ENCODE data around the gene PAX6. TPM values are rescaled to one million over a fixed set of nuclear protein-coding genes. Genes with fewer than 3 reads are reported as not detected.

PAX6 gene
- total and polyA plus RNA-seq, 2 of the 13 experiments (the other 11 are each of a cell fraction or from before 2014, with no cell fraction given) = 0.15 to 1.1 TPM

DNA sequence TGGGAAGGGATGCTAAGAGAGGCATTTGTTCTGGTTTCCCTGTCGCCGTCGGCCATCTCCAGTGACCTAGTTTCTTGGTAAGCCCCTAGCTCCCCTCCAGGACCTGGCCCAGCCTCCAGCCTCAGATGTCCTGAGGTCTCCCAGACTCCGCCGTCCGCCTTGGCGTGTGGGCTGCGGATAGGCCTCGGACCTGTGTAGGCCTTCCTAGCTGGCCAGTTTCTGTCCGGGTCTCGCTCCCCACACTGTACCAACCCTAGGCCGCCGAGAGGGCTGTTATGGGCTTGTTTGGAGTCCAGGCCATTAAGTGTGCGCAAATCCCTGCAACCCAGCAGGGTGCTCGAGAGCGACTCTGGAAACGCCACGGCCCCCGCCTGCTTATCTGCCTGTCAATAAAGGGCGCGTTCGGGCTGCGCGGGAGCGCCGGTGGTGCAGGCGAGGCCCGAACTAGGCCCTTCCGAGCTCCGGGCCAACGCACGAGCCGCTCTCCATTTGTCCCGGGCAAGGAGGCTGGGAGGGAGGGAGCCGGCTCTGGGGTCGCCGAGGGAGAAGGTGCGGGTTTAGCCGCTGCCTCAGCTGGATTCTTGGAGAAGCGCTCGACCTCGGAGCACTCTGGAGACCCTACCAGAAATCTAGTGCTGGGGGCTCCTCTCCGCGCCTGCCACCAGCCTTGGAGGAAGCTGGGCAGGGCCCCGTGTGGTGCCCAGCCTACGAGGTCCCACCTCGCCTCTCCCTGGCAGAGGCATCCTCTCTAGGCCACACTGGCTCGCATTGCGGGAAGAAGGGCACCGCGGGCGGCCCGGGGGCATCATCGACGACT, 8.7 kb upstream of the PAX6 start (continued):
- TF ChIP-seq ZNF883 (CRISPR knock-in tag; IDR thresholded peaks at IDR 0.05; ENCODE audit: not compliant biosample characterization) (no peak), FOXO1 (CRISPR knock-in tag; IDR thresholded peaks at IDR 0.05) (no peak), ZNF800 (CRISPR knock-in tag; IDR thresholded peaks at IDR 0.05) (no peak), ZNF484 (CRISPR knock-in tag; IDR thresholded peaks at IDR 0.05; ENCODE audit: borderline replicate concordance, low read depth) (no peak), PITX1 (CRISPR knock-in tag; IDR thresholded peaks at IDR 0.05) (no peak), KAT8 (CRISPR knock-in tag; IDR thresholded peaks at IDR 0.05) (no peak)
- TF ChIP-seq, protein P1, sequence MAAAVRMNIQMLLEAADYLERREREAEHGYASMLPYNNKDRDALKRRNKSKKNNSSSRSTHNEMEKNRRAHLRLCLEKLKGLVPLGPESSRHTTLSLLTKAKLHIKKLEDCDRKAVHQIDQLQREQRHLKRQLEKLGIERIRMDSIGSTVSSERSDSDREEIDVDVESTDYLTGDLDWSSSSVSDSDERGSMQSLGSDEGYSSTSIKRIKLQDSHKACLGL (CRISPR knock-in tag; IDR thresholded peaks at IDR 0.05) = no peak

DNA sequence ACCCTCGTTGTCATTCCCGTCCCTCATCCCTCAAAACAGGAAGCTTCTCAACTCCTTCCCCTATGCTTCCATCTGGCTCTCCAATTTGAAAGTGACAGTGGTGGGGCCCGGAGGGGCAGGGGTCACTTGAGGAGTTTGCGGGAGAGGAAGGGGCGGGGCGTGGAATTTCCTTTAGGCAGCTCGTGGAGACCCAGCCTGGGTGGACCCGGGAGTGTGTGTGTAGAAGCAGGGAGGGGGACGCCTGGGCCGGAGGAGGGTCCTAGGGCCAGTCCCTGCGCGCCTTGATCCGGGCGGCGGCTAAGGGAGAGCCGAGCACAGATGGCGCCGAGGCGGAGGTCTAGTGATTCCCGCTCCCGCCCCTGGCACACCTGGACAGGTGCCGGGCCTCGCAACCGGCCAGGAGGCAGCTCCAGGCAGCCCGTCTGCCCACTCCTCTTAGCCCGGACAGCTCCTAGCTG, 7.8 kb upstream of the PAX6 start:
- Histone ChIP-seq H3K79me2 (ENCODE audit: insufficient read depth, low read length) (no peaks in the 10 kb centered on the region), H2AFZ (ENCODE audit: low read length) (no peak overlapping the region), H3K9me3 (ENCODE audit: low read length) (no peaks in the 10 kb centered on the region), H3K4me3 (replicated peaks in 1 of 3; ENCODE audit: insufficient read depth in 1 of 3, low read depth in 2 of 3, low read length in 3 of 3) (no peak overlapping the region), H3K27me3 (ENCODE audit: control insufficient read depth in 1 of 2, insufficient read depth in 2 of 2, low read length in 2 of 2) (peaks cover 21 to 90% of the 10 kb centered on the region in 2 experiments), H3K4me1 (ENCODE audit: insufficient read depth, low read length) (peaks cover 28% of the 10 kb centered on the region), H3K27ac (ENCODE audit: extremely low read length, insufficient read depth, low read length) (no peak overlapping the region), H3K4me2 (ENCODE audit: low read depth, low read length) (no peak overlapping the region), H3K9ac (ENCODE audit: insufficient read depth, low read depth, low read length) (no peak overlapping the region), H3K36me3 (replicated peaks in 1 of 2; ENCODE audit: control insufficient read depth in 1 of 2, insufficient read depth in 2 of 2, low read length in 2 of 2) (no peaks in the 10 kb centered on the region), H4K20me1 (ENCODE audit: insufficient read depth, low read length) (peaks cover 4% of the 10 kb centered on the region; the same call in 1 of the 2 replicates)
- in situ Hi-C loops (cut with HindIII; ENCODE audit: extremely low pct_ligation_motif_present, low pct_unique_long_range_greater_than_20kb) = no loop called here
- ChIA-PET POLR2A (no interaction called here), CTCF (ENCODE audit: low intra/inter-chr PET ratio, low total read pairs) (no interaction called here)
- no peak for ATAC-seq
- intact Hi-C loops (cut with micrococcal nuclease; ENCODE audit: unreplicated experiment) = loop anchor here (10.0 kb wide), 1 partner anchor 314 kb away; the partner anchor contains the start of genes ELP4 and IMMP1L
- WGBS (ENCODE audit: low lambda C conversion rate) = 65% methylated on average over 25 of the region's 26 CpGs
- FAIRE-seq = no peak
- no peak for DNase-seq (ENCODE audit: low spot score)
- no peak for TF ChIP-seq ZBTB49 (CRISPR knock-in tag; IDR thresholded peaks at IDR 0.05; ENCODE audit: borderline replicate concordance)
- no TSS peak for BruUV-seq (replicated peaks)
